HEK293 (cell line): Measurements from ENCODE around the gene NELFB.
A peak's percentile ranks its signal among the peaks of the same experiment; 100 is the strongest.

ENCODE experiments used
- CTCF ChIP-seq: fragments of 450-650 bp; formaldehyde crosslinking; IDR thresholded peaks from 2 replicates; pipeline ENCODE4 v1.5.1; 2016; ENCODE audit warnings: missing biosample characterization, missing genetic modification characterization
- KLF10 ChIP-seq: fragments of 450-650 bp; IDR thresholded peaks from 2 replicates; pipeline ENCODE4 v1.5.1; 2018; ENCODE audit warnings: missing biosample characterization, mild to moderate bottlenecking, missing genetic modification characterization
- KLF7 ChIP-seq: fragments of 450-650 bp; formaldehyde crosslinking; IDR thresholded peaks from 2 replicates; pipeline ENCODE4 v1.5.1; 2016; ENCODE audit warnings: missing biosample characterization, missing genetic modification characterization, borderline replicate concordance
- OVOL3 ChIP-seq: fragments of 450-650 bp; formaldehyde crosslinking; IDR thresholded peaks from 2 replicates; pipeline ENCODE4 v1.5.1; 2016; ENCODE audit warnings: missing biosample characterization, missing genetic modification characterization
- PRDM10 ChIP-seq: fragments of 450-650 bp; formaldehyde crosslinking; IDR thresholded peaks from 2 replicates; pipeline ENCODE4 v1.5.1; 2016; ENCODE audit warnings: missing biosample characterization, missing genetic modification characterization
- PRDM2 ChIP-seq: fragments of 450-650 bp; formaldehyde crosslinking; IDR thresholded peaks from 2 replicates; pipeline ENCODE4 v1.5.1; 2016; ENCODE audit warnings: missing biosample characterization, missing genetic modification characterization, borderline replicate concordance
- YY1 ChIP-seq: fragments of 450-650 bp; formaldehyde crosslinking; IDR thresholded peaks from 2 replicates; pipeline ENCODE4 v1.5.1; 2018; ENCODE audit warnings: missing biosample characterization, missing genetic modification characterization
- YY2 ChIP-seq: fragments of 450-650 bp; formaldehyde crosslinking; IDR thresholded peaks from 2 replicates; pipeline ENCODE4 v1.5.1; 2016; ENCODE audit warnings: missing biosample characterization, missing genetic modification characterization
- ZFHX2 ChIP-seq: fragments of 450-650 bp; formaldehyde crosslinking; conservative IDR thresholded peaks from 2 replicates; pipeline ENCODE4 v1.5.1; 2016; ENCODE audit warnings: missing biosample characterization, missing genetic modification characterization
- ZIC2 ChIP-seq: fragments of 450-650 bp; formaldehyde crosslinking; IDR thresholded peaks from 2 replicates; pipeline ENCODE4 v1.5.1; 2016; ENCODE audit warnings: missing biosample characterization, missing genetic modification characterization
- ZNF341 ChIP-seq: fragments of 450-650 bp; formaldehyde crosslinking; IDR thresholded peaks from 2 replicates; pipeline ENCODE4; 2016; ENCODE audit warnings: low read depth, missing biosample characterization, missing genetic modification characterization
- ZNF548 ChIP-seq: fragments of 450-650 bp; formaldehyde crosslinking; IDR thresholded peaks from 2 replicates; pipeline ENCODE4 v1.5.1; 2016; ENCODE audit warnings: missing biosample characterization, missing genetic modification characterization
- ZNF580 ChIP-seq: fragments of 450-650 bp; formaldehyde crosslinking; IDR thresholded peaks from 2 replicates; pipeline ENCODE4 v1.5.1; 2016; ENCODE audit warnings: missing biosample characterization, missing genetic modification characterization
- ZNF776 ChIP-seq: fragments of 450-650 bp; formaldehyde crosslinking; IDR thresholded peaks from 2 replicates; pipeline ENCODE4 v1.5.0; 2017; ENCODE audit warnings: missing biosample characterization, missing genetic modification characterization, borderline replicate concordance
- ZNF785 ChIP-seq: fragments of 450-650 bp; formaldehyde crosslinking; IDR thresholded peaks from 2 replicates; pipeline ENCODE4 v1.5.1; 2016; ENCODE audit warnings: missing biosample characterization, missing genetic modification characterization
- ZSCAN18 ChIP-seq: fragments of 450-650 bp; formaldehyde crosslinking; IDR thresholded peaks from 2 replicates; pipeline ENCODE4 v1.5.1; 2016; ENCODE audit warnings: missing biosample characterization, missing genetic modification characterization
- ZSCAN5A ChIP-seq: fragments of 450-650 bp; formaldehyde crosslinking; IDR thresholded peaks from 2 replicates; pipeline ENCODE4 v1.5.1; 2016; ENCODE audit warnings: missing biosample characterization, missing genetic modification characterization
- TF ChIP-seq, protein P1 (sequence below): IDR thresholded peaks from 2 replicates; pipeline ENCODE4 v1.6.1; 2011; ENCODE audit warnings: mild to moderate bottlenecking, low read depth, low read length, borderline replicate concordance
- TF ChIP-seq, protein P2 (sequence below): fragments of 450-650 bp; formaldehyde crosslinking; IDR thresholded peaks from 2 replicates; pipeline ENCODE4 v1.5.1; 2016; ENCODE audit warnings: missing biosample characterization, missing genetic modification characterization

NELFB gene

DNA sequence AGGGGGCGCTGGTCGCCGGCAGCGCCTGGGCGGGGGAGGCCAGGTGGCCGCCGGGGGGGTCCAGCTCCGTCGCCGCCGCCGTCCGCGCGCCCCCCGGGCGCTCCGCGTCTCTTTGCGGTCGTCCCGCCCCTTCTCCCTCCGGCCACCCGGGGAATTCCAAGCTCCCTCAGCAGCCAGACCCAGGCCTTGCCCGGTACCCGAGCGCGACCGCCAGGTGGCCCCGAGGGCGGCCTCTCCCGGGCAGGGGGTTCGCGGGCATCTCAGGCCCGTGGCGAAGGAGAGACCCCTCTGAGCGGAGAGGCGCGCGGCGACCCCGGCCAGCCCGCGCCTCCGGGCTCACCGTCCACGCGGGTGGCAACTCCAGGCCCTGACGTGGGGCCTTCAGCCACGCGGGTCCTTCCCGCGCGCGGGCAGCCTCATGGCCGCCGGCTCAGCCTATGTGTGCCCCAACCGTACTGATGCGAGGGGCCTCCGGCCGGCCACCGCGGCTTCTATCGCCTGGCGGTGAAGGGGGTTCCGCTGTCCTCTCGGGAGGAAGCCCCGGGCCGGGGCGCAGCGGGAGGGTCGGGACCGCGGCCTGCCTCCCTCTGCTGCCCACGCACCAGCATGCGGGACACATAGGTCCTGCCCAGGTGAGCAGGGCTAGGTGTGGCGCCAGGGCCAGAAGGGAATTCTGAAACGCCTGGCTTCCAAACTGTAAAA lies 47.5 kb downstream of the NELFB start (continued):
- TF ChIP-seq ZSCAN18 (tag by site-specific recombination) (0 out of 2 replicates have a peak, but pooled peaks have one; percentile 43), ZNF341 (tag by site-specific recombination) (peak; percentile 81), OVOL3 (tag by site-specific recombination) (0 out of 2 replicates have a peak, but pooled peaks have one; percentile 6), ZNF580 (tag by site-specific recombination) (peak; percentile 19; the same call in 1 of the 2 replicates), ZFHX2 (tag by site-specific recombination) (peak; percentile 64), ZNF785 (tag by site-specific recombination) (peak; percentile 75), ZNF548 (tag by site-specific recombination) (no peak), ZIC2 (tag by site-specific recombination) (peak; percentile 60), YY2 (tag by site-specific recombination) (peak; percentile 44; the same call in 1 of the 2 replicates), KLF10 (tag by site-specific recombination) (peak; percentile 63; the same call in 1 of the 2 replicates), YY1 (peak; percentile 65), PRDM10 (peak; percentile 55), KLF7 (tag by site-specific recombination) (no peak), PRDM2 (tag by site-specific recombination) (no peak; the same call in 1 of the 2 replicates), CTCF (tag by site-specific recombination) (peak; percentile 84), ZNF776 (tag by site-specific recombination) (no peak), ZSCAN5A (tag by site-specific recombination) (peak; percentile 34; the same call in 1 of the 2 replicates)
- TF ChIP-seq, protein P1, sequence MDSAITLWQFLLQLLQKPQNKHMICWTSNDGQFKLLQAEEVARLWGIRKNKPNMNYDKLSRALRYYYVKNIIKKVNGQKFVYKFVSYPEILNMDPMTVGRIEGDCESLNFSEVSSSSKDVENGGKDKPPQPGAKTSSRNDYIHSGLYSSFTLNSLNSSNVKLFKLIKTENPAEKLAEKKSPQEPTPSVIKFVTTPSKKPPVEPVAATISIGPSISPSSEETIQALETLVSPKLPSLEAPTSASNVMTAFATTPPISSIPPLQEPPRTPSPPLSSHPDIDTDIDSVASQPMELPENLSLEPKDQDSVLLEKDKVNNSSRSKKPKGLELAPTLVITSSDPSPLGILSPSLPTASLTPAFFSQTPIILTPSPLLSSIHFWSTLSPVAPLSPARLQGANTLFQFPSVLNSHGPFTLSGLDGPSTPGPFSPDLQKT: no peak
- TF ChIP-seq, protein P2, sequence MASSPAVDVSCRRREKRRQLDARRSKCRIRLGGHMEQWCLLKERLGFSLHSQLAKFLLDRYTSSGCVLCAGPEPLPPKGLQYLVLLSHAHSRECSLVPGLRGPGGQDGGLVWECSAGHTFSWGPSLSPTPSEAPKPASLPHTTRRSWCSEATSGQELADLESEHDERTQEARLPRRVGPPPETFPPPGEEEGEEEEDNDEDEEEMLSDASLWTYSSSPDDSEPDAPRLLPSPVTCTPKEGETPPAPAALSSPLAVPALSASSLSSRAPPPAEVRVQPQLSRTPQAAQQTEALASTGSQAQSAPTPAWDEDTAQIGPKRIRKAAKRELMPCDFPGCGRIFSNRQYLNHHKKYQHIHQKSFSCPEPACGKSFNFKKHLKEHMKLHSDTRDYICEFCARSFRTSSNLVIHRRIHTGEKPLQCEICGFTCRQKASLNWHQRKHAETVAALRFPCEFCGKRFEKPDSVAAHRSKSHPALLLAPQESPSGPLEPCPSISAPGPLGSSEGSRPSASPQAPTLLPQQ (tag by site-specific recombination): peak; percentile 64
